Left cardiac atrium (tissue), 4 donors: ENCODE measurements around the gene G2E3. TPM values are rescaled to one million over a fixed set of nuclear protein-coding genes. Genes with fewer than 3 reads are reported as not detected.
A peak's percentile ranks its signal among the peaks of the same experiment; 100 is the strongest.
"Not testable (repeated sequence)": the region's sequence is repeated elsewhere in the genome, so short reads cannot be mapped to it uniquely, and the experiment has no call there.

Experiments
- ATAC-seq, 2 donors: fragments of 200-7000 bp; cut with Tn5 transposase; one replicate each; pipeline ENCODE4 v1.9.1; 2020; ENCODE audit warnings: mild to moderate bottlenecking in 2 of 2, moderate library complexity in 2 of 2
- DNase-seq: peaks from one replicate; pipeline ENCODE4 v3.0.0-alpha.2; 2020
- intact Hi-C, 2 donors: fragments of 100-400 bp; cut with DNase I; formaldehyde crosslinking; loops; one replicate each; pipeline versions ENCODE4 v1.14.1 to v1.15.1; 2022 to 2023
- total RNA-seq, 2 donors: library from RNA; stranded (reverse); fragmentation: NEBNext Ultra II Directional; extraction: Animal tissue kit (Norgen Biotek cat#: 25700); gene quantifications; one replicate each; pipeline ENCODE4 v1.2.1, GENCODE V29; 2021
- donor health status: DM: no; HTN: yes; CAD: no.
- donor health status: DM: no; HTN: yes; CAD: no; lungs with severe emphysema.
- donor health status: DM: yes; HTN: yes; CAD: no.
- donor health status: Dilated cardiomyopathy.

Gene G2E3
- total RNA-seq, 2 donors from 2014 or later: 11.3 to 12.1 TPM

DNA sequence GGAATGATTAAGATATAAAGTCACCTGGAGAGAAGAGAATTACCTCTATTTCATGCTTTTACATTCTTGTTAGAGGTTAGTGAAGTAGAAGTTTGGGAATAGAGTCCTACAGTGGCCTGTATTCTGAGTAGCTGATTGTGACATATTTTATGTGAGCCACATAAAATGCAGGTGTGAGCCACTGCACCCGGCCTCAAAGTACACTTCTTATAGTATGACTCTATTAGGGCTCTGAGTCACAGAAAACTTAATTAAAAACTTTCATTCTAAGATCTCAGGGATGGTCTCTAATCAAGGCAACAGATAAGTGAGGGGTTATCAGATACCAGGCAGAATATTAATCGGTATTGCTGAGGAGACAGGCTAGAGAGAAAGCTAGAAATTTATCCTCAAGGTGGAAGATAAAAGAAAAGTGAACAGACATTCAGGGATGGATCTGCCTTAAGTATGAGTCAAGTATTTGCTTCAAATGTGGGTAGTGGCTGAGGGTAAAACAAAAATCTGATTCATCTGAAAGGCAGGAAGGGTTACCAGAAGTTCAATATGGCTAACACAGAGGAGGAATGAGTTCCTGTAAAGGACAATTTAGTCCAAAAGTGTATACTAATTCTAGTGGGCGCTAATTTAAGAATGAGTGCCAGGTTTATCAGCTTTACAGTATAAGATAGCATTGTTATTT lies 5.5 kb upstream of the G2E3 start:
- DNase-seq (no peak), ATAC-seq (no peak)
- intact Hi-C loops: no loop called here

DNA sequence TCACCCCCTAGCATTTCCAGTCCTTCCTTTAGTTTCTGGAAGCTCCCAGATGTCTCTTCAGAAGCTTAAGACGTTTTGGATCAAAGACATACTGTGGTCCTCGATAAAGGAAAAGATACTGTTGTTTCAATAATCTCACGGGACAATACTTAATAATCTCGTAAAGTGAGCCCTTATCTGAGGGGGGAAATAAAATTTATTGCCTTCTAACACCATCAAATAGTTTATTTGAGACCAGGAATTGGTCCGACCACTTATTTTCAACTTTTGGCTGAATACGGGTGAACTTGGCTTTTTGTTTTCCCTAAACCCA lies 640 bp upstream of the G2E3 start:
- intact Hi-C loops: no loop called here
- DNase-seq: no peak
- ATAC-seq: no peak

DNA sequence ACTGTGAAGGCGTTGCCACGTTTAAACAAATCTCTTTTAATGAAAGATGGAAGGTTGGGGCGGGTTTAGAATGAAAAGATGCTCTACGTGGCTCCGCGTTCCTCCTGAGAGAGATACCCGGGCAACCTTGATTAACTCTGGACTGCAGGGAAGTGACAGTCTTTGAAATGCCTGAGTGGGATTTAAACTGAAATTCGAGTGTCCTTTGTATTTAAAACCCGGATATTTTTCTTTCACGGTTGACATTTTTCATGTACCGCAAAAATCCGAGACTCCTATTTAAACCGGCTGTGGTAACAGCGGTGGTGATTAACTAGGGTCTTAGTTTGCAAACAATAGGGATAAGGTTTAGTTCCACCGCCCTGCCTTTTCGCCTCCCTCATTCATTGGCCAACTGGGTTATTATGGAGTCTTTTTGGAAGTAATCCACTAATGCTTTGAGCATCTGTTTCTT lies 707 bp downstream of the G2E3 start:
- DNase-seq: no peak
- ATAC-seq: peak; percentile 16 to 34
- intact Hi-C loops: no loop called here

DNA sequence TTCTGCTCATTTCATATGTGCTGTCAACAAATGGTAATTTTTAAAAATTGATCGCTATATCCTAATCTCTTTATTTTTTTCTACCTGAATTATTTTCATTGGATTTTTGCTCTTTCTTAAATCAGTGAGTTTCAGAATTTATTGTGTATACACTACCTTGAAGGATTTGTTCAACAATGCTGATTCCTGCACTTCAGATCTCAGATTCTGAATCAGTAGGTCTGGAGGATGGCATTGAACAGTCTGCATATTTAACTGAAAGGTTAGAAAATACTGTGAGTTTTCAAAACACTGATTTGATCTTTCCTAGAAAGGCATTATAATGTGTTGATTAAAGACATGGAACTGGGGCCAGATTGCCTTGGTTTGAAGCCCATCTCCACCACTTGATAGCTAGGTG lies 1.6 kb downstream of the G2E3 start:
- DNase-seq (no peak), ATAC-seq (no peak)
- intact Hi-C loops: no loop called here

DNA sequence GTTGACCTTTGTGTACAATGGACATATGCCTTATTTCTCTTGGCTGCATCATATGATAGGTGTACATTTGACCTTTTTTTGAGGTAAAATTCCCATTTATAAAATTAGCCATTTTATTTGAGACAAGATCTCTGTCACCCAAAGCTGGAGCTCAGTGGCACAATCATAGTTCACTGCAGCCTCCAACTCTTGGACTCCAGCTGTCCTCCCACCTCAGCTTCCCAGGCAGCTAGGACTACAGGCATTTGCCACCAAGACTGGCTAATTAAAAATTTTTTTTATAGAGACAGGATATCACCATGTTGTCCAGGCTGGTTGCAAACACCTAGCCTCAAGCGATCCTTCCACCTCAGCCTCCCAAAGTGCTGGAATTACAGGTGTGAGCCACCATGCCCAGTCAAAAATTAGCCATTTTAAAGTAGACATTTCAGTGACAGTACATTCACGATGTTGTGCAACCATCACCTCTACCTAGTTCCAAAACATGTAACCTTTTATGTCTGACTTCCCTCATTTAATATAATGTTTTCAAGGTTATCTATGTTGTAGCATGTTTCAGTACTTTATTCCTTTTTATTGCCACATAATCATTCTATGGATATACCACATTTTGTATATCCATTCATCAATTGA lies 5.4 kb downstream of the G2E3 start:
- ATAC-seq: no peak
- no peak for DNase-seq
- intact Hi-C loops: no loop called here

DNA sequence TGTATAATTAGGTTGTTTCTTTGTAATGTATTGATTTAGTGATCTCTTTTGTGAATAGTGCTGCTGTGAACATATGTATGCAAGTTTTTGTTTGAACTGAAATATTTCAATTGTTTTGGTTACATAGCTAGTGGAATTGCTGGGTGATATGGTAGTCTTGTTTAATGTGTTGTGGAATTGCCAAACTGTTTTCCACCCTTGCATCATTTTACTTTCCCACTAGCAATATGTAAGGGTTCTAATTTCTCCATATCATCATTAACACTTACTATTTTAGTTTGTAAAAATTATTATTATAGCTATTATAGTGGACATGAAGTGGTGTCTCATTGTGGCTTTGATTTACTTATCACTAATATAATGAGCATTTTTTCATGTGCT lies 5.9 kb downstream of the G2E3 start:
- DNase-seq (no peak), ATAC-seq (no peak)
- intact Hi-C loops: no loop called here

DNA sequence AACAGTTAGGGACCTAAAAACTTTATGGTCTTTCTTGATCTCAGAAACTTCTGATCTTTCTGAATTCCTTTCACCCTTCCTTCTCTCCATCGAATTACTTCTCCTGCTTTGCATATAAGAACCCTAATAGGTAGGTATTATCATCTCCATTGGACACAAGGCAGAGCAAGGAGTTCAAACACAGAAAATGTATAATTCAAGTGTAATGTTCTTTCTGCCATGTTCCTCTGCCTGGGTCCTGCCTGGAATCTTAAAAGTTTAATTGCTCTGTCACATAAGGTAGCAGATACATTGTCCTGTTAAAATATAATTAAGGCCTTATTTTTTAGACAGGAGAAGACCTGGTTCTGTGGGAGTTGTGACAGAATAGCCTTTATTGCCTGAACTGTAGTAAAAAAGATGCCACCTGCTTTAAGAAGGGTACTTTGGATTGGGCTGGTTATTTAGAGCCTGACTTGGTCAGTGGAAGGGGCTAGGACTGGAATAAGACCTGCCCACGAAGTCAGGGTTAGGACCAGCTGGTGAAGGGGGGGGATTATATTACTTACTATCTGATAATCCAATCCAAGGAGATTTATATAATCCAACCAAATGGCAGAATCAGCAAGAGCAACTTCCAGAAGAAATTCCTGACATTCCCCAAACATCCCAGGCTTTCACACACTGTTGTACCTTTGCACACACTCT lies 10.4 kb downstream of the G2E3 start:
- intact Hi-C loops: no loop called here
- DNase-seq (no peak), ATAC-seq (no peak)

DNA sequence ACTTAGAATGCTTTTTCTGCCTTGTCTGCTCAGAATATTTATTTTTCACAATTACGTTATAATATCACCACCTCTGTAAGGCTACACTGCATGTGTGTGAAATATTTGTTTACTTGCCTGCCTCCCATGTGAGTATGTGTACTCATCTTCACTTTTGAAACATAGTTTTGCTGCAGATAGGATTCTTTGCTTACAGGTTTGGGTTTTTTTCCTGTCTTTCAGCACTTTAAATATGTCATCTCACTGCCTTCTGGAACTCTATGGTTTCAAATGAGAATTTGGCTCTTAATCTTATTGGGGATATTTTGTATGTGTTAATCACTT lies 10.9 kb downstream of the G2E3 start:
- intact Hi-C loops: no loop called here
- no peak for DNase-seq
- no peak for ATAC-seq

DNA sequence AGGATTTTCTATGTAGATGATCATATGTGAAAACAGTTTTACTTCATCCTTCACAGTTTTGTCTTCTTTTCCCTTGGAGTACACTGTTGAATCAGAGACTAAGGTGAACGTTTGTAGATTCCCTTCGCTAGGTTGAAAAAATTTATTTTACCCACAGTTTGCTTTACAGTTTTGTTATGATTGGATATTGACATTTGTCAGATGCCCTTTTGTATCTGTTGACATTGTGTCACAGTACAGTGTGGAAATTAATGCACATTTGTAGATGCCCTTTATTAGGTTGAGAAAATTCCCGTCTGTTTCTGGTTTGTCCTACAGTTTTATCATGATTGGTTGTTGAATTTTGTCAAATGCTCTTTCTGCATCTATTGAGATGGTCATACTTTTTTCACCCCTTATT lies 13.3 kb downstream of the G2E3 start:
- ATAC-seq (no peak), DNase-seq (no peak)
- intact Hi-C loops: no loop called here

DNA sequence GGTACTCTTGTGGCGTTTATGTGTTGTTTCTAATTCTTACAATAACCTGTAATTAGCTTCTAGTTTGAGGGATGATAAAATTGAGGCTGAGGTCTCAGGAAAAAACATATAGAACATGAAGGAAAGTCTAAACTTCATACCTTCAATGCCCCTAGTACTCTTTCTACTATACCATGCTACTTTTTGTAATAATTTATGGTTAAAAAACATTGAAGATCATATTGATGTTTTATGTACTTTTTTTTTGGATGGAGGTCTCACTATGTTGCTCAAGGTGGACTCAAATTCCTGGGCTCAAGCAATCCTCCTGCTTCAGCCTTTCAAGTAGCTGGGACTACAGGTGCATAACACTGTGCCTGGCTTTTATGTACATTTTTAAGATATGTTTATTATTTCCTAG lies 13.8 kb downstream of the G2E3 start:
- intact Hi-C loops: no loop called here
- DNase-seq: no peak
- ATAC-seq: no peak

DNA sequence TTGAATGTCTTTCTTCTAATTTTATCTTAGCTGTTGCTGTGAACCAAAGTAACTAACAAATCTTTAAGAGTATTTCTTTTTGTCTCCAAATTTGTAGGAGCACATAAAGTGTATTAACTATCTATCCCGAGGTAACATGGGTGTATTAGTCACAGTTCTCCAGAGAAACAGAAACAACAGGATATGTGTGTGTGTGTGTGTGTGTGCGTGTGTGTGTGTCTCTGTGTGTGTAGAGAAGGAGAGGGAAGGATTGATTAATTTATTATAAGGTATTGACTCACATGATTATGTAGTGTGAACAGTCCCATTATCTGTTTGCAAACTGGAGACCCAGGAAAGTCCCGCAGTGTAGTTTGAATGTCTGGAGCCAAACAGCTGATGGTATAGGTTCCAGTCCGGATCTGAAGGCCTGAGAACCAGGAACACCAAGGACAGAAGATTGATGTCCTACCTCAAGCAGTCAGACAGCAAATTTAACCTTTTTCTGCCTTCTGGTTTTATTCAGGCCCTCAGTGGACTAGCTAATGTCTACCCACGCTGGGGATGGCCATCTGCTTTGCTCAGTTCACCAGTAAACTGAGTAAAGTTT lies 14.4 kb downstream of the G2E3 start:
- intact Hi-C loops: no loop called here
- ATAC-seq (no peak), DNase-seq (no peak)

DNA sequence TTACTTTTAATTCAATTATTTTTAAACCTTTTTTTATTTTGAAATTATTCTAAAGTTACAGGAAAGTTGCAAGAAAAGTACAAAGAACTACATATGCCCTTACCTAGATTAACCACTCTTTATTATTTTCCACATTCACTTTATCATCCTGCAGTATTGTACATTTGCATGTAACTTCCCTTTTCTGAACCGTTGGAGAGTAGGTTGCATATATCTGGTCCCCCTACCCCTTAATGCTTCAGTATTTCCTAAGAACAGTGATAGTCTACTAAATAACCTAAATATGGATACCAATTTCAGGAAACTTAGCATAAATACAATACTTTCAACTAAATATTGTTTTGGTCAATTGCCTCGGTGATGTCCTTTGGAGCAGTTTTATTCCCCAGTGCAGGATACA lies 15.0 kb downstream of the G2E3 start:
- DNase-seq: no peak
- no peak for ATAC-seq
- intact Hi-C loops: no loop called here

DNA sequence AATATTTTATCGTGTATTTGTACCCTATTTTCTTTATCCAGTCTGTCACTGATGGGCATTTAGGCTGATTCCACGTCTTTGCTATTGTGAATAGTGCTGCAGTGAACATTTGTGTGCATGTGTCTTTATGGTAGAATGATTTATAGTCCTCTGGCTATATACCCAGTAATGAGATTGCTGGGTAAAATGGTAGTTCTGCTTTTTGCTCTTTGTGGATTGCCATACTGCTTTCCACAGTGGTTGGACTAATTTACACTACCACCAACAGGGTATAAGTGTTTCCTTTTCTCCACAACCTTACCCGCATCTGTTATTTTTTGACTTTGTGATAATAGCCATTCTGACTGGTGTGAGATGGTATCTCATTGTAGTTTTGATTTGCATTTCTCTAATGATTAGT lies 15.8 kb downstream of the G2E3 start:
- DNase-seq, intact Hi-C loops, ATAC-seq: not testable (repeated sequence)

DNA sequence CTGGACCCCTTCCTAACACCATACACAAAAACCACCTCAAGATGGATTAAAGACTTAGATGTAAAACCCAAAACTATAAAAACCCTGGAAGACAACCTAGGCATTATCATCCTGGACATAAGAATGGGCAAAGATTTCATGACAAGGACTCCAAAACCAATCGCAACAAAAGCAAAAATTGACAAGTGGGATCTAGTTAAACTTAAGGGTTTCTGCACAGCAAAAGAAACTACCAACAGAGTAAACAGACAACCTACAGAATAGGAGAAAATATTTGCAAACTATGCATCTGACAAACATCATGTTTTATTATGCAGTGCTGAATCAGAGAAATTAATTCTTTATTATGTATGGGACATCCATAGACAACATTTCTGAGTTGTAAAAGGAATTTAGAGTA lies 17.4 kb downstream of the G2E3 start:
- DNase-seq, ATAC-seq: not testable (repeated sequence)

DNA sequence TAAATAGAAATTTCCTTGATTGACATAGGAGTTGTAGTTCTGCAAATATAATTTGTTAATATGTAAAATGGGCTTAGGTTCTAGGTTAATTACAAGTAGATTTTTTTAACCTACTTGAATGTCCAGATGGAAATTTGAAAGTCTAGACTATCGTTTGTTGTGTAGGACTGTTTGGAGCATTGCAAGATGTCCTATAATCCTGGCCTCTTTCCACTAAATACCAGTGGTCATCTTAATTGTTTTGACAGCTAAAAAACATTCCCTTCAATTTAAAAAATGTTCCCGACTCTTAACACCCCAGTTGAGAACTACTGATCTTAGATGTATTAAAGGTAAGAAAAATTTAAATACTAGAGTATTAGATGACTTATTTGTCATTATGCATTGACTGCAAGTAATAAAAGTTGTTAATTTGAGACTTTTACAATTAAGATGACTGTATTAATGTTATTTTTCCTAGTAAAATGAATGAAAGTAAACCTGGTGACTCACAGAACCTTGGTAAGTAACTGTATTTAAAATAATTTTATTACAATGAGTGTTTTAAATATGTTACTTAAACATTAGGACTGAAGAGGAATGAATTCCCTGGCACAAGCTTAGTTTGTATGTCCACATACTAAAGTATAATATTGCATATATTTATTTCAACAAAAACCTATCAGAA lies 21.8 kb downstream of the G2E3 start:
- no peak for DNase-seq
- intact Hi-C loops: no loop called here
- no peak for ATAC-seq

More for the DNA sequence above, 17.4 kb downstream of the G2E3 start:
- intact Hi-C loops: not testable (repeated sequence)

DNA sequence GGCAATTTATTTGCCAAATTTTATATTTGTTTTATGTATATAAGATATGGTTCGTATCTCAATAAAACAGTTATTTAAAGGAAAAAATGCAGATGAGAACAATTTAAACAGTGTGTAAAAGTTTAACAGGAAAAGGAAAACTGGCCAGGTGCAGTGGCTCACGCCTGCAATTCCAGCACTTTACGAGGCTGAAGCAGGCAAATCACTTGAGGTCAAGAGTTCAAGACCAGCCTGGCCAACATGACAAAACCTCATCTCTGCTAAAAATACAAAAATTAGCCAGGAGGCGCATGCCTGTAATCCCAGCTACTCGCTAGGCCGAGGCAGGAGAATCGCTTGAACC lies 22.3 kb downstream of the G2E3 start:
- no peak for DNase-seq
- intact Hi-C loops: no loop called here
- no peak for ATAC-seq

DNA sequence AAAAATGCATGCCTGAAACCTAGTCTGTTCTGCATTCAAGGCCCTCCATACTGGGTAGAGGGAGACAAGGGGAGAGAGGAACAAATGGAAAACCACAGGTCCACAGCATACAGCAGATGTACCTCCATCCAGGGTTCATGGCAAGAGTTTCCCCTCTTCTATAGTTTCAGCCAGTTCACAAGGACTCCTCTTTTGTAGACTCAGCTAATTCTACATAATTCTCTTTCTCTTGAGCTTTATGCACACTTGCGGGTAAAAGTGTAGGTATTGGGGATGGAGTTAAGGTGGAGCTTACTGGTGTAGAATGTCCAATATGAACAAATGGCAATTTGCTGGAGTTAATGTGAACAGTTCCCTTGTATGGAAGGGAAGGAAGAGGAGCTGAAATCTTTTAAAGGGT lies 23.4 kb downstream of the G2E3 start:
- ATAC-seq (no peak), DNase-seq (no peak)
- intact Hi-C loops: no loop called here

DNA sequence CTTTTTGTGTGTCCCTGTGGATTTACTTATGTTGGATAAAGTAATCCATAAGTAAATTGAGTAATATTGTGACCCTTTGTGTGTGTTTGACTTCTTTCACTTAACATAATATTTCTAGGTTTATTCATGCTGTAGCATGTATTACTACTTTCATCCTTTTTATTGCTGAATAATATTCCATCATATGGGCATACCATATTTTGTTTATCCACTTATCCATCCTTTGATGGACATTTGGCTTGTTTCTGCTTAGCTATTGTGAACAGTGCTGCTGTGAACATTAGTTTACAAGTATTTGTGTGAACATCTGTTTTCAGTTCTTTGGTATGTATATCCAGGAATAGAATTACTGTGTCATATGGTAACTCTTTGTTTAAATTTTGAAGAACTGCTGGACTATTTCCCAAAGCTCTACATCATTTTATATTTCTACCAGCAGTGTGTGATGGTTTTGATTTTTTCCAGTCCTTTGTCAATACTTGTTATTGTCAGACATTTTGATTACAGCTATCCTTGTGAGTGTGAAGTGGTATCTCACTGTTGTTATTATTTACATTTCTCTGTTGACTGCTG lies 25.2 kb downstream of the G2E3 start:
- intact Hi-C loops: no loop called here
- ATAC-seq (no peak), DNase-seq (no peak)

DNA sequence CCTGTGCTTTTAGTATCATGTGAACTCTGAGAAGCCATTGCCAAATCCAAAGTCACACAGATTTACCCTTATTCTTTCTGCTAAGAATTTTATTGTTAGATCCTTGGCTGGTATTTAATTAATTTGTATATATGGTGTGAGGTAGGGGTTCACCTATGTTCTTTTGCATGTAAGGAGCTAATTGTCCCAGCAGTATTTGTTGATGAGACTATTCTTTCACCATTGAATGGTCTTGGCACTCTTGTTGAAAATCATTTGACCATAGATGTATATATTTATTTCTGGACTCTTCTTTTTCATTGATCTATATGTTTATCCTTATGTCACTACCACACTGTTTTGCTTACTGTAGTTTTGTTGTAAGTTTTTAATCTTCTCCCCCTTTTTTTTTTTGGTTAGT lies 26.2 kb downstream of the G2E3 start:
- intact Hi-C loops: no loop called here
- no peak for ATAC-seq

DNA sequence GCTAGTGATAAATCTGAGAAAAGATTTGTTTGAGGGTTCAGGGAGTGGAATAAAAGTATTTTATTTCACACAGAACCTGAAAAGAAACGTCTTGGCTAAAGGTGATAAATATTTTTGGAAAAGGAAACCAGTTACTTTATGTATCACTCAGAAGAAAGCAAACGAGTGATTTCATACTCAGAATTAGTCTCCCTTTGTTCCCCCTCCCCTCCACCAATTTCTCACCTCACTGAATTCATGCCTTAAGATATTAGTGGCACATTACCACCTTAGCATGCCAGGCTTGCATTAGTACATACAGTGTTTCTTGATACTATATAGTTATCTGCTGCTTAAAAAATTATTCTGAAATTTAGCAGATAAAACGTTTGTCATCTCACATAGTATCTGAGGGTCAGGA lies 28.2 kb downstream of the G2E3 start:
- DNase-seq: no peak
- intact Hi-C loops: no loop called here

More for the DNA sequence above, 26.2 kb downstream of the G2E3 start:
- no peak for DNase-seq

More for the DNA sequence above, 28.2 kb downstream of the G2E3 start:
- ATAC-seq: no peak
